Upper lobe of right lung (tissue), 1 donor: Measurements from ENCODE around the gene CELF4. TPM values are rescaled to one million over a fixed set of nuclear protein-coding genes. Genes with fewer than 3 reads are reported as not detected.

Experiments
- ATAC-seq: fragments of 200-7000 bp; cut with Tn5 transposase; one replicate; pipeline ENCODE4 v1.9.1; 2020; ENCODE audit warnings: mild to moderate bottlenecking, moderate library complexity
- DNase-seq: peaks from one replicate; pipeline ENCODE4 v3.0.0-alpha.2; 2020
- H3K27ac ChIP-seq: fragments of 200-600 bp; one replicate; pipeline ENCODE4 v1.8.0; 2022
- H3K27me3 ChIP-seq: fragments of 200-600 bp; one replicate; pipeline ENCODE4 v1.8.0; 2022; ENCODE audit warnings: mild to moderate bottlenecking
- H3K36me3 ChIP-seq: fragments of 200-600 bp; one replicate; pipeline ENCODE4 v1.8.0; 2022
- H3K4me1 ChIP-seq: fragments of 200-600 bp; one replicate; pipeline ENCODE4 v1.8.0; 2022
- H3K4me3 ChIP-seq: fragments of 200-600 bp; one replicate; pipeline ENCODE4 v1.8.0; 2022; ENCODE audit warnings: mild to moderate bottlenecking
- H3K9me3 ChIP-seq: fragments of 200-600 bp; one replicate; pipeline ENCODE4 v1.8.0; 2022
- CTCF ChIP-seq: fragments of 200-600 bp; IDR thresholded peaks from one replicate; pipeline ENCODE4 v1.8.0; 2022; ENCODE audit warnings: antibody characterized with exemption
- intact Hi-C: fragments of 100-400 bp; cut with DNase I; formaldehyde crosslinking; loops from one replicate; pipeline ENCODE4 v1.11.0; 2022
- total RNA-seq: library from RNA; stranded (reverse); fragmentation: NEBNext Ultra II Directional; extraction: Animal tissue kit (Norgen Biotek cat#: 25700); gene quantifications from one replicate; pipeline ENCODE4 v1.2.1, GENCODE V29; 2021
- donor health status: DM: no; HTN: yes; CAD: no; lungs with severe emphysema.

The CELF4 gene
- total RNA-seq, 1 donor from 2014 or later = 1.2 TPM

GRCh38 chr18:37261988-37262387 is 303.6 kb downstream of the CELF4 start:
- Histone ChIP-seq H3K27me3 (no peaks in the 10 kb centered on the region), H3K4me3 (no peak overlapping the region), H3K36me3 (no peaks in the 10 kb centered on the region), H3K4me1 (no peaks in the 10 kb centered on the region), H3K9me3 (no peaks in the 10 kb centered on the region), H3K27ac (no peak overlapping the region)
- no peak for TF ChIP-seq CTCF
- DNase-seq (no peak), ATAC-seq (no peak)
- intact Hi-C loops = no loop called here

GRCh38 chr18:37261246-37261840 is 304.3 kb downstream of the CELF4 start:
- no peak for TF ChIP-seq CTCF
- no peak for ATAC-seq
- no peaks in the 10 kb centered on the region for H3K36me3 ChIP-seq
- H3K4me3 ChIP-seq = no peak overlapping the region
- peaks cover 1% of the 10 kb centered on the region for H3K27me3 ChIP-seq
- no peaks in the 10 kb centered on the region for H3K9me3 ChIP-seq
- H3K4me1 ChIP-seq = no peaks in the 10 kb centered on the region
- DNase-seq = no peak
- no peak overlapping the region for H3K27ac ChIP-seq
- intact Hi-C loops = no loop called here

- intact Hi-C loops = no loop called here
- ATAC-seq = no peak
- DNase-seq = no peak
- Histone ChIP-seq H3K36me3 (no peaks in the 10 kb centered on the region), H3K4me3 (no peak overlapping the region), H3K9me3 (no peaks in the 10 kb centered on the region), H3K27me3 (peaks cover 10% of the 10 kb centered on the region), H3K27ac (no peak overlapping the region), H3K4me1 (no peaks in the 10 kb centered on the region)
- TF ChIP-seq CTCF = no peak
Observed at GRCh38 chr18:37260367-37261093, 305.1 kb downstream of the CELF4 start.

- Histone ChIP-seq H3K36me3 (no peaks in the 10 kb centered on the region), H3K27ac (no peak overlapping the region), H3K4me1 (no peaks in the 10 kb centered on the region), H3K27me3 (peaks cover 18% of the 10 kb centered on the region), H3K4me3 (no peak overlapping the region), H3K9me3 (no peaks in the 10 kb centered on the region)
- no peak for ATAC-seq
- DNase-seq = no peak
- no peak for TF ChIP-seq CTCF
- intact Hi-C loops = no loop called here
Observed at GRCh38 chr18:37259711-37260110, 305.9 kb downstream of the CELF4 start.

GRCh38 chr18:37258819-37259218 is 306.8 kb downstream of the CELF4 start:
- intact Hi-C loops = no loop called here
- no peak overlapping the region for H3K4me3 ChIP-seq
- H3K27me3 ChIP-seq = peaks cover 24% of the 10 kb centered on the region
- DNase-seq = no peak
- no peaks in the 10 kb centered on the region for H3K36me3 ChIP-seq
- no peak for TF ChIP-seq CTCF
- no peak for ATAC-seq
- no peaks in the 10 kb centered on the region for H3K9me3 ChIP-seq
- H3K4me1 ChIP-seq = no peaks in the 10 kb centered on the region
- H3K27ac ChIP-seq = no peak overlapping the region
